CD14-positive monocyte (primary cell): ENCODE data around the gene TACR1. TPM values are rescaled to one million over a fixed set of nuclear protein-coding genes. Genes with fewer than 3 reads are reported as not detected.

Experiments used
- DNase-seq, 3 donors: peaks; one replicate each; pipeline ENCODE4 v3.0.0-alpha.2; 2011 to 2022
- H2AFZ ChIP-seq: 2 replicates; pipeline ENCODE4 v1.6.0; 2012; ENCODE audit warnings: mild to moderate bottlenecking, low read depth, low read length, inconsistent platforms; ENCODE audit not compliant: insufficient read depth, poor library complexity, severe bottlenecking
- H3K27ac ChIP-seq, 2 donors: 1 replicate in 1 of 2; 2 replicates in 1 of 2; pipeline ENCODE4 v1.5.1; 2012 to 2013; ENCODE audit warnings: low read length in 2 of 2, control low read depth in 1 of 2, inconsistent platforms in 1 of 2, low read depth in 1 of 2, mild to moderate bottlenecking in 1 of 2
- H3K27me3 ChIP-seq, 2 donors: one replicate each; pipeline versions ENCODE4 v1.6.0 to v1.6.1; 2011 to 2013; ENCODE audit warnings: low read length in 2 of 2; ENCODE audit not compliant: control insufficient read depth in 2 of 2, insufficient read depth in 2 of 2
- H3K36me3 ChIP-seq, 2 donors: replicated peaks in 1 of 2; 1 replicate in 1 of 2; 2 replicates in 1 of 2; pipeline versions ENCODE4 v1.5.1 to v1.6.1; 2012 to 2013; ENCODE audit warnings: low read length in 2 of 2, control low read depth in 1 of 2, inconsistent platforms in 1 of 2, mild to moderate bottlenecking in 1 of 2; ENCODE audit not compliant: insufficient read depth in 2 of 2, control insufficient read depth in 1 of 2
- H3K4me1 ChIP-seq, 2 donors: 1 replicate in 1 of 2; 2 replicates in 1 of 2; pipeline versions ENCODE4 v1.5.1 to v1.6.1; 2012 to 2013; ENCODE audit warnings: low read length in 2 of 2, control low read depth in 1 of 2, inconsistent platforms in 1 of 2, mild to moderate bottlenecking in 1 of 2, moderate library complexity in 1 of 2; ENCODE audit not compliant: insufficient read depth in 2 of 2, control insufficient read depth in 1 of 2
- H3K4me2 ChIP-seq: replicated peaks from 2 replicates; pipeline ENCODE3; 2012; ENCODE audit warnings: low read length, moderate library complexity, mild to moderate bottlenecking; ENCODE audit not compliant: poor library complexity, severe bottlenecking; ENCODE audit errors: extremely low read depth
- H3K4me3 ChIP-seq, 3 experiments: fragments of 200-600 bp in 1 of 3; sonication (generic) in 1 of 3; replicated peaks in 1 of 3; 1 replicate in 2 of 3; 2 replicates in 1 of 3; pipeline ENCODE4 v1.5.1; 2011 to 2013; ENCODE audit warnings: low read length in 3 of 3, mild to moderate bottlenecking in 3 of 3, control low read depth in 2 of 3, low read depth in 2 of 3, inconsistent platforms in 1 of 3, moderate library complexity in 1 of 3
- H3K79me2 ChIP-seq: 2 replicates; pipeline ENCODE4 v1.6.0; 2012; ENCODE audit warnings: mild to moderate bottlenecking, control low read depth, inconsistent platforms, low read length, moderate library complexity; ENCODE audit not compliant: insufficient read depth
- H3K9ac ChIP-seq: 2 replicates; pipeline ENCODE4 v1.6.0; 2017; ENCODE audit warnings: low read length, mild to moderate bottlenecking; ENCODE audit not compliant: insufficient read depth, poor library complexity, severe bottlenecking
- H3K9me3 ChIP-seq, 2 donors: replicated peaks in 1 of 2; 1 replicate in 1 of 2; 2 replicates in 1 of 2; pipeline versions ENCODE4 v1.5.1 to v1.6.1; 2012 to 2013; ENCODE audit warnings: low read length in 2 of 2, control low read depth in 1 of 2; ENCODE audit not compliant: control insufficient read depth in 1 of 2, insufficient read depth in 1 of 2
- H4K20me1 ChIP-seq: 2 replicates; pipeline ENCODE4 v1.6.0; 2012; ENCODE audit warnings: mild to moderate bottlenecking, low read length, control low read depth, moderate library complexity; ENCODE audit not compliant: insufficient read depth
- H3K27ac Mint-ChIP-seq, 7 donors: one replicate each; pipeline ENCODE4 v1.8.0; 2020; ENCODE audit warnings: mild to moderate bottlenecking in 7 of 7, mixed read lengths in 7 of 7, moderate library complexity in 6 of 7, inconsistent platforms in 2 of 7
- H3K27me3 Mint-ChIP-seq, 3 donors: one replicate each; pipeline ENCODE4 v1.8.0; 2021 to 2022; ENCODE audit warnings: low read depth in 3 of 3, mild to moderate bottlenecking in 3 of 3, mixed read lengths in 3 of 3, moderate library complexity in 3 of 3, inconsistent platforms in 1 of 3
- H3K36me3 Mint-ChIP-seq, 2 donors: one replicate each; pipeline ENCODE4 v1.8.0; 2020; ENCODE audit warnings: mixed read lengths in 2 of 2, inconsistent platforms in 1 of 2, mild to moderate bottlenecking in 1 of 2
- H3K4me1 Mint-ChIP-seq: one replicate; pipeline ENCODE4 v1.8.0; 2020; ENCODE audit warnings: mild to moderate bottlenecking, mixed read lengths
- H3K4me3 Mint-ChIP-seq, 2 donors: one replicate each; pipeline ENCODE4 v1.8.0; 2020; ENCODE audit warnings: mild to moderate bottlenecking in 2 of 2, mixed read lengths in 2 of 2, moderate library complexity in 1 of 2
- H3K9me3 Mint-ChIP-seq, 7 donors: one replicate each; pipeline ENCODE4 v1.8.0; 2020 to 2022; ENCODE audit warnings: mixed read lengths in 7 of 7, mild to moderate bottlenecking in 6 of 7, moderate library complexity in 6 of 7, inconsistent platforms in 2 of 7
- WGBS: methylation state at CpG from one replicate; pipeline ENCODE4 v1.1.5; 2013; ENCODE audit warnings: missing lambda C conversion rate; ENCODE audit not compliant: insufficient coverage; 5-methylcytosine and 5-hydroxymethylcytosine counted together
- intact Hi-C, 2 donors: fragments of 100-400 bp; cut with micrococcal nuclease; formaldehyde crosslinking; loops; one replicate each; pipeline versions ENCODE4 v1.15.0 to v1.15.1; 2023
- polyA plus RNA-seq, 3 donors: library from polyadenylated mRNA; depleted of rRNA in 1 of 3; unstranded in 2 of 3; stranded (reverse) in 1 of 3; fragments of 300-500 nt in 2 of 3; fragments of >200 nt in 1 of 3; fragmentation: Illumina TruSeq in 2 of 3; gene quantifications; 1 replicate in 2 of 3; 2 replicates in 1 of 3; pipeline ENCODE4 v1.2.3, GENCODE V29; 2012 to 2021
- TF ChIP-seq, protein P1 (sequence below): fragments of 200-600 bp; IDR thresholded peaks from one replicate; pipeline ENCODE4 v1.8.0; 2022; ENCODE audit warnings: antibody characterized with exemption, mild to moderate bottlenecking

Gene TACR1
- polyA plus RNA-seq, 3 donors = not detected

DNA sequence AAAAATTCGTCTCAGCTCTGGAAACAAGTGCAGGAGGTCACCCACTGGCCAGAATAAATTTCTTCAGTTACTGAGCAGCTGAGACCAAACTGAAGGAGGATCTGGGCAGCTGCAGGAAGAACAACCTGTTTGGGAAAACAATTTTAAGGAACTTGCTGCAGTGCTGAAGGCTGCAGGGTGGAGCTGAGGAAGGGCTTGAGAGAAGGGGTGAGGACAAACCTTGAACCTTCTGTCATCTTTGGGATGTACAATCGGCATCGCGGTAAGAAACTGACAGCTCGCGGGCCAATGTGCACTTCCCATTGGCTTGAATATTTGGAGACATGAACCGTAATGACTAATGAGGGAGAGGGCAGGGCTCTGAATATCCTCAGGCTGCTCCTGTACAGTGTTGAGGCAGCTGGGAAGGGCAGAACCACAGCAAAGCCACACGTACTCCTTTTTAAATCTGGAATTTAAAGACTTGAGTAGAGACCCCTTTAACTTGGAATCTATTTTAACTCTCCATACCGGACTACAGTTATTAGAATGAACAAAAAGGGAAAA, 90.3 kb downstream of the TACR1 start:
- Mint-ChIP-seq H3K4me1 (no peaks in the 10 kb centered on the region), H3K9me3 (no peaks in the 10 kb centered on the region), H3K27ac (no peak overlapping the region), H3K27me3 (peaks cover 2 to 7% (median 3%) of the 10 kb centered on the region in 3 donors), H3K4me3 (no peak overlapping the region), H3K36me3 (no peaks in the 10 kb centered on the region)
- H4K20me1 ChIP-seq = no peaks in the 10 kb centered on the region
- no peak overlapping the region for H3K27ac ChIP-seq
- no peaks in the 10 kb centered on the region for H3K36me3 ChIP-seq
- no peaks in the 10 kb centered on the region for H3K4me1 ChIP-seq
- TF ChIP-seq, protein P1, sequence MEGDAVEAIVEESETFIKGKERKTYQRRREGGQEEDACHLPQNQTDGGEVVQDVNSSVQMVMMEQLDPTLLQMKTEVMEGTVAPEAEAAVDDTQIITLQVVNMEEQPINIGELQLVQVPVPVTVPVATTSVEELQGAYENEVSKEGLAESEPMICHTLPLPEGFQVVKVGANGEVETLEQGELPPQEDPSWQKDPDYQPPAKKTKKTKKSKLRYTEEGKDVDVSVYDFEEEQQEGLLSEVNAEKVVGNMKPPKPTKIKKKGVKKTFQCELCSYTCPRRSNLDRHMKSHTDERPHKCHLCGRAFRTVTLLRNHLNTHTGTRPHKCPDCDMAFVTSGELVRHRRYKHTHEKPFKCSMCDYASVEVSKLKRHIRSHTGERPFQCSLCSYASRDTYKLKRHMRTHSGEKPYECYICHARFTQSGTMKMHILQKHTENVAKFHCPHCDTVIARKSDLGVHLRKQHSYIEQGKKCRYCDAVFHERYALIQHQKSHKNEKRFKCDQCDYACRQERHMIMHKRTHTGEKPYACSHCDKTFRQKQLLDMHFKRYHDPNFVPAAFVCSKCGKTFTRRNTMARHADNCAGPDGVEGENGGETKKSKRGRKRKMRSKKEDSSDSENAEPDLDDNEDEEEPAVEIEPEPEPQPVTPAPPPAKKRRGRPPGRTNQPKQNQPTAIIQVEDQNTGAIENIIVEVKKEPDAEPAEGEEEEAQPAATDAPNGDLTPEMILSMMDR = no peak
- no peak overlapping the region for H2AFZ ChIP-seq
- peaks cover 0 to 8% of the 10 kb centered on the region in 2 donors for H3K27me3 ChIP-seq
- no peak overlapping the region for H3K4me3 ChIP-seq
- no peak overlapping the region for H3K4me2 ChIP-seq
- 75% methylated on average over 7 of the region's 9 CpGs for WGBS
- H3K79me2 ChIP-seq = no peaks in the 10 kb centered on the region
- no peak overlapping the region for H3K9ac ChIP-seq
- no peaks in the 10 kb centered on the region for H3K9me3 ChIP-seq
- intact Hi-C loops = no loop called here
- no peak for DNase-seq

DNA sequence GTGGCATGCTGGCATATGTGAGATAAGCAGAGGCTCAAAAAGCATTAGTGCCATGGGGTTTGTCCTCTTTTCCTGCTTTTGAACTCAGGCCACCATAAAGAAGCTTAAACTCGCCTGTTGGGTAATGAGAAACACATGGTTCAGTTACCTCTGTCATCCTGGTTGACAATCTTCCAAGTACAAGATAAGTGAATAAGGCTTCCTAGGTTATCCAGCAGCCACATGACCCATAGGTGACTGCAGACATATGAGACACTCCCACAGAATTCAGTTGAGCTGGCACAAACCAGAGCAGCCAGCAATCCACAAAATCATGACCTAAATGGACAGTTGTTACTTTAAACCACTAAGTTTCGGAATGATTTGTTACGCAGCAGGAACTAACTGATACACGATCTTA, 97.3 kb downstream of the TACR1 start:
- no peak overlapping the region for H3K27ac Mint-ChIP-seq
- H3K9ac ChIP-seq = no peak overlapping the region
- TF ChIP-seq, protein P1 = no peak
- H3K79me2 ChIP-seq = no peaks in the 10 kb centered on the region
- no peak for DNase-seq
- WGBS = 100% methylated on average over 1 of the region's 4 CpGs
- no peaks in the 10 kb centered on the region for H4K20me1 ChIP-seq
- no peak overlapping the region for H3K4me3 Mint-ChIP-seq
- no peak overlapping the region for H2AFZ ChIP-seq
- H3K4me2 ChIP-seq = no peak overlapping the region
- H3K36me3 ChIP-seq = no peaks in the 10 kb centered on the region
- intact Hi-C loops = no loop called here
- H3K27me3 Mint-ChIP-seq = peaks cover 1 to 9% (median 4%) of the 10 kb centered on the region in 3 donors
- peaks cover 0 to 2% of the 10 kb centered on the region in 2 donors for H3K27me3 ChIP-seq
- peaks cover 0 to 8% (median 0%) of the 10 kb centered on the region in 7 donors for H3K9me3 Mint-ChIP-seq
- H3K4me3 ChIP-seq = no peak overlapping the region
- H3K4me1 Mint-ChIP-seq = no peaks in the 10 kb centered on the region
- no peak overlapping the region for H3K27ac ChIP-seq
- H3K4me1 ChIP-seq = no peaks in the 10 kb centered on the region
- peaks cover 4 to 5% of the 10 kb centered on the region in 2 donors for H3K9me3 ChIP-seq
- H3K36me3 Mint-ChIP-seq = no peaks in the 10 kb centered on the region
